COR-L47 (cell line): ENCODE results near the gene COL4A4.

Source experiments
- DNase-seq: peaks from one replicate; lab custom pipeline; 2025; lab: John Stamatoyannopoulos, UW

COL4A4 gene

DNA sequence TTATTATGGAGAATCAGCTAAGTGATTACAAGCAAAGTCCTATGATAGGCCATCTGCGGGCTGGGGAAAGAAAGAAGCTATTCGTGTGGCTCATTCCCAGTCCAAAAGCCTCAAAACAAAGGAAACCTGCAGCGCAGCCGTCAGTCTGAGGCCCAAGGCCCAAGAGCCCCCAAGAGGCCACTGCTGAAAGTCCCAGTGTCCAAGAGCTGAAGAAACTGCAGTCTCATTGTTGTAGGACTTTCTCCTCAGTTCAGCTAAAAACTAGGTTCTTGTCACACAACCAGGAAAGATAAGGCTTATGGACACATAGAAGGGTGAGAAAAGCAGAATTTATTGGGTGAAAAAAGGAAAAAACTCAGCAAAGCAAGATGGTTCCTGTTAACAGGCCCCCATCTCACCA, 185.0 kb downstream of the COL4A4 start:
- DNase-seq: no peak

DNA sequence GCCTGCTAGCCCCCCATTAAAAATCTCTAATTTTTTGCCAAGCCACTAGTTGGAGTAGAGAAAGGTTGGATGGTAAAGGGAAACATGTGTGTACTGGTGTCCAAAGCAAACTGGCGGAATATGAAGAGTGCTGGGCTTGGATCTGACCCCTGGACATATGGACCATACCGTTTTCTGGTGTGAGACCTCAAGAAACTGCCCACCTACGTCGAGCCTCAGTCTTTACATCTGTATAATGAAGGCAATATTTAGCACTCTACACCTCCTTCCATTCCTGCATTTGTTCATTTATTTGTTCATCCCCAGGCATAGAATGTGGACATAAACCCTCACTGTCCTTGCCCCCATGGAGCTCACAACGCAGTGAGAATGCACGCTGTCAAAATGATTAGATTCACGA, 185.7 kb downstream of the COL4A4 start:
- no peak for DNase-seq

DNA sequence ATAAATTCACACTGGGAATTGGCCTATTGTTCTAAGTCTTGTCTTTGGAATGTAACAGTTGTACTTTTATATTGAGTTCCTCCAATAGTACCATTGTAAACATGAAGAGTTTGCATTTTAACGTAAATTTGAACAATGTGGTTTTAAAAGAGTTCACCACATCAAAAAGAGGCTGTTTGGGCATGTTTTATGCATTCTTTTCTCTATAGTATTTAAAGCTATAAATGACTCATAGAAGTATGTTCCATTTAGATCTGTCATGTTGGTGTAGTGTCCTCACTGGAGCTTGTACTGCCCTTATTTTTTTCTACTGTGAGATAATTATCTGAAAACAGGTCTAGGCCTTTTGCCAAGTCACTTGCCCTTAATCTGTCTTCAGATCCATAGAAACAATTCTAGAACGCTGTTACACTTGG, 186.2 kb downstream of the COL4A4 start:
- peak; percentile 6 for DNase-seq

DNA sequence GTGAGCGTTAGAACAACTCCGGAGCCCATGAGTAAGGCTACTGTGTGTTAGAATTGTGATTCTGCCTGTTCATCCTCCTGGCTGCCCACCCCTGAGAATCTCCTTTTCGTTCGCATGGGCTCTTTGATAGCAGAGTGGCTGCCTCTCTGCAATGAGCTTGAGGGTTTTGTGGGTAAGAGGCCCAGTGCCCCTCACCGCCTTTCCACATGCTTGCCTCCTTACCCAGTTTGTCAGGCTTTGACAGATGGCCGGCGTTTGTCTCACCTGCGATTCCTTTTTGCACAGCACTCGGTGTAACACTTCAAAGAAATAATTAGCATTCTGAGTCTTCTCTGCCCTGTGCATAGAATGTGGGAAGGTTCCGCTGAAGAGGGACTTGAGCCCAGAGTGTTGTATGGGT, 190.2 kb downstream of the COL4A4 start:
- DNase-seq: no peak

DNA sequence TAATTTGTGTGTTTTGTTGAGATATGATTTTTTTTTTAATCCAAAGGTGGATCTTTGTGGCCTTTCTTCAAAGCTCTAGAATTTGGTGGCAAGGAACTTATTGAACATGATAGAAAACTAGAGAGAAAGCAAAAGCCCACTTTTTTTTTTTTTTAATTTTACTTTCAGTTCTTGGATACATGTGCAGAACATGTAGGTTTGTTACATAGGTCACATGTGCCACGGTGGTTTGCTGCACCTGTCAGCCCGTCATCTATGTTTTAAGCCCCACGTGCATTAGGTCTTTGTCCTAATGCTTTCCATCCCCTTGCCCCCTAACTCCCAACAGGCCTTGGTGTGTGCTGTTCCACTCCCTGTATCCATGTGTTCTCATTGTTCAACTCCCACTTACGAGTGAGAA, 192.2 kb downstream of the COL4A4 start:
- no peak for DNase-seq

DNA sequence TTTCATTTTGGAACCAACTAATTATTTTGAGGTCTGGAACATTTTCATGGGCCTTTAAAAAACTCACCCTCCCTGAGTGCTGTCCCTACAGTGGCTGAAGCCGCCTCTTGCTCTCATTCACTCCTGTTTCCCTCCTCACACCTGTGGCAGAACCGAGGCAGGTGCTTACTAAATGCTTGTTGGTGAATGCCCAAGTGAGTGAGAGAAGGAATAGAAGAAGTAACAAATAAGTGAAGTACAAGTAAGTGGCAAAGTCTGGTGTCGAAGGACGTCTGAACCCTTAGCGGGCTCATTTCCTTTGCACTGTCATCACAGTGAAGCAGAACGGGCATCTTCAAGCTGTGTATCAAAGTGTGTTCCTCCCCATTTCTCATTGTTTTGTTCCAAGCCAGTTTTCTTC, 192.9 kb downstream of the COL4A4 start:
- DNase-seq: no peak

DNA sequence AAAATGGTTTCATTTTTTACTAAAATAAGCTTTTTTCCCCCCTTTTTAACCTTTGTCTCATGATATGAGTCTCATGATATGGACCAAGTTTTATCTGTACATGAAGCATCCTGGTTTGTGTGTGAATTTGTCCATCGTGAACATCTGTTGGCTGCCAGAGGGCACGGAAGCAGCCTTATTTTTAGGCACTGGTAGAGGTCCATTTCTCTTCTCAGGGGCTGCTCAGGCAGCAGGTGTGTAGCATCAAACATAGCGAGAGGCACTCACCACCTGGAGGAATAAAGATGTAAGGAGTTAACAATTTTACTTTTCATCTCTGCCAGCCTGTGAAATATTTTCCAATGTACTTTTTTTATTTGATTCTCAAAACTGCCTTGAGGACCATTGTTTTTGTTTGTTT, 193.6 kb downstream of the COL4A4 start:
- no peak for DNase-seq

DNA sequence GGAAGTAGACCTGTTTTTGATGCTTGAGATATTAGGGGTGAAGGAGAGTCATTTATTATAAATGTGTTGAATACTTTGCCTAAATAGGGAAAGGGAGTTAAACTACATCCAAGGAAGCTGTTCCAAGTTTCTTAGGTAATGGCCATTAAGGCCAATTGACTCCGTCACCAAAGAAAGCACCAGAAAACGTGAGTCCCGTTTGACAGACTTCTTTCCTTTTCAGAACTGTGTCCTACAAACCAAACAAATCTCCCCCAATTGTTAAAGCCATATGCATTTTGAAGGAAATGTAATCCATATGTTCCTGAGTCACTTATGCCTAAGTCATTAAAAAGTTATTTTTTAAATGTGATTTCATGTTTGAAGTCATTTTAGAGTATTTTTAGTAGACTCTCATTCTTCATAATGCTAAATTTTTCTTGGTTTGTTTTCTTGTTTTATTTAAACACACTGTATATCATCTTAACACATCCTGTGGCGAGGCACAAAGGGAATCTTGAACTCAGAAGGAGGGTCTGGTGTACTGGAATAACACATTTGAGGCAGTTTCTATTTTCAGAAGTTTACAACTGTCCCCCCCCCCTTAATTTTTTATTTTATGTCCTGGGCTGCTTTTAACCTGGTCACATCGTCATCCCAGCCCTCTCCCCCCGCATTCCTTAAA, 194.5 kb downstream of the COL4A4 start:
- DNase-seq: no peak

DNA sequence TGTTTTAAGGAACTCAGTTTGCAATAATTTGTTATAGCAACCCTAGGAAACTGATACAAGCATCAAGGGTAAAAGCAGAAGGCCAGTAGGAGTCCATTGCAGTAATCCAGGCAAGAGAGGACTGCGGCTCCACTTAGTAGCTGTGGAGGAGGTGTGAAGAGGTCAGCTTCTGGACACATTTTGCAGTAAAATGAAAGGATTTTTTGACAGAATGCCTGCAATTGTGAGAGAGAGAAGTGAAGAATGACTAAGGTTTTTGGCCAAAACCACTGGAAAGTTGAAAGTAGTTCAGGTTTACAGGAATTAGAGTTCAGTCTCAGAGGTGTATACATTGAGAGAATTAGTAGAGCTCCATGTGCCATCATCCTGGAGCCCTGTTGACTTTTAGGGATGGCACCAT, 198.6 kb downstream of the COL4A4 start:
- no peak for DNase-seq

DNA sequence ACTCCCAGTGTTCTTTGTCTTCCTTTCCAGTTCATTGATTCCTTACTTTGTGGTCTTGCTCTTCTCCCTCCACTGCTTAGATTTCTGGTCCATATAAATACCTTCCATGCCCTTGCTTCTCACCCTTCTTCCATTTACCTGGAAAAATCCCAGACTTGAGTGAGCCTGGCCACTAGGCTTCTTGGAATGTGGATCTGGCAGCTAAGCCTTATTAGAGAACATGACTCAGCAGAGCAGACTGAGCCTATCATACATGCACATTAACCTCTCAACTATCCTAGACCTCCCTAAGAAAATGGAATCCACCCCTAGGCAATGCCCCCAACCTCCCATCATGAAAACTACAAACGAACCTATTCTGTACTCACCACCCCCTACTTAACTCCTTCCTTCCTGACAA, 200.5 kb downstream of the COL4A4 start:
- no peak for DNase-seq

DNA sequence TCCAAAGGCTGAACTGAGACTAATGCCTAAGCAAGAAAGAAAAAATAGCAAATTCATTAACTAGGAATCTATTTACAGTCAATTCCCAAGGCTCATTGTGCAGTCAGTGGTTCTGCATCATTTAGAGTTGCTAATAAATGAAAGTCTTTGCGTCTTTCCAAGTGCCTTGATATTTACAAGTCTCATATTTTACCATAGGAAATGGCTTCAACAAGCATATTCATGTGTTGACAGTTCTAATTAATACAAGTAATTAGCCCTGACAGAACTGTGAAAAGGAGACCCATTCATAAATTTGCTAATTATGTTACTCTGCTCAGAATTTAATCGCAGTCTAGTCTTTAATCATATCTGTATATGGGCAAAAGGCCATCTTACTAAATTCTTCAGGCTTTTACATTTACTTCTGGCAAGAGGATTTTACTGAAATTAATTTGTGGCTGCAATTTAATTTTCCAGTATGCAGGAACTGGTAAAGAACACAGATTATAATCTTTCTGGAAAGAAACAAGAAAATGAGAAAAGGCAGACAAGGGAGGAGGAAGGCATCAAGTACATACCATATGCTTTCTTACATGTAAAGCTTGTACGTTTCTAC, 201.7 kb downstream of the COL4A4 start:
- no peak for DNase-seq

DNA sequence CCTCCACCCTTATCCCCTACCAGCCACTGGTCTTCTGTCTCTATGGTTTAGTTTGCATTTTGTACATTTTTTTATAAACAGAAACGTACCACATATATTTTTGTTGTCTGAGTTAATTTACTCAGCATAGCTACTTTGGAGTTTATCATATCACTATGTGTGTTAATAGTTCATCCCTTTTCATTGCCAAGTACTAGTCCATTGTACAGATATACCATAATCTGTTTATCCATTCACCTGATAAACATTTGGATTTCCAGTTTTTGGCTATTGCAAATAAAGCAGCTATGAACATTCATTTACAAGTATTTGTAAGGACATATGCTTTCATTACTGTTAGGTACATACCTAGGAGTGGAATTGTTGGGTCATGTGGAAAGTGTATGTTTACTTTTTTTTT, 204.6 kb downstream of the COL4A4 start:
- no peak for DNase-seq

DNA sequence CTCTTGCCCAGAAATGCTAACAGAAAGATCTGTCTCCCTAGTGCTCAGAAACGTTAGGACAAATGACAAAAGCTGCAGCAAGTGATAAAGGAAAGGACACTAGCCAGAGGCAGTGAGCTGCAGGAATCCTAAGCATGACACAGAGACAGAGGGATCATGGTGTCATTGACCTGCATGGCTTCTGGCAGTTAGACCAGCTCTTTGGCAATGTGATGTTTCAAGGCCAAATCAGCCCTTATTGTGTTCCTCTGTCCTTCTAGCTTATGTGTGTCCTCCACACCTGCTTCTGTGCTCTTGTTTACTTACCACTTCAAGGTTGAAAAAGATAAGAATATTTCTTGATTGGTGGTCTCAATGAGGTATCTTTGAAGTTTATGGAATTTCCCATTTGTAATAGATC, 207.3 kb downstream of the COL4A4 start:
- DNase-seq: no peak

DNA sequence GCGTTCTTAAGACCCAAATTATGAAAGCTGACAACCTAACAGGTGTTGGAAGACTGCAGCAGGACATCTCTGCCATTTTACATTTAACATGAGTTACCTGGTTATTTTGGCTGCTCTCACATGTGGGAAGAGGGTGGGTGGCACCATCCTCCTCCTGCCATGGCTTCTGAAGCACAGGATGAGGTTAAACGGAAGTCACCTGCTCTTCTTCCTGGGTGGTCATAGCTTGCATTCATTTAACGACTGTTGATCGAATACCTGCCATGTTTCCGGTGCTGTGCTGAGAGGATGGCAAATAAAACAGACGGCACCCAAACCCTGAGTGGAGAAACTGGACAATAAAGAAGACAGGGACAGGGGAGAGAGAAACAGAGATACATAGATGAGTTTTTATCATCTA, 210.2 kb downstream of the COL4A4 start:
- DNase-seq: no peak

DNA sequence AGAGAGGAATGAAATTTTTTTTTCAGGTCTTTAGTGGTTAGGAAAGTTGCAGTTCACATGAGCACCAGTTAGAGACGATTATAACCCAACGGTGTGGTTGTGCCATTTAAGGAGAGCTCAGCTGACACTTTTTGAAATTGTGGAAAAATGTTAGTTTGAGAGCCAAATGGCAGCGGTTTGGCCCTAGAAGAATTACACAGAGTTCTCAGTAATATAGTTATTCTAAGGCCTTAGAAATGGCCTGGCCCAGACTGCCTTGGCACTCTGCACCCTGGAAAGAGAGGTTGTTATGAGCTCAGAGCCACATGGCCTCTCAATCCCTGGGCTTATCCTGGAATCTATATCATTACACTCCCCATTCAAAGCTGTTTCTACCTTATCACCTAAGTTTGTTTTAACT, 210.8 kb downstream of the COL4A4 start:
- DNase-seq: no peak
